ENCODE results near the gene RMDN3.

The RMDN3 gene

GRCh38 chr15:40722934-40723333 lies 32.1 kb downstream of the RMDN3 start:
- Histone ChIP-seq H3K4me1 (no peaks in the 10 kb centered on the region), H3K27me3 (no peaks in the 10 kb centered on the region), H3K27ac (no peak overlapping the region), H3K36me3 (no peaks in the 10 kb centered on the region), H3K9me3 (no peaks in the 10 kb centered on the region), H3K4me3 (no peak overlapping the region)
- TF ChIP-seq, protein P1, sequence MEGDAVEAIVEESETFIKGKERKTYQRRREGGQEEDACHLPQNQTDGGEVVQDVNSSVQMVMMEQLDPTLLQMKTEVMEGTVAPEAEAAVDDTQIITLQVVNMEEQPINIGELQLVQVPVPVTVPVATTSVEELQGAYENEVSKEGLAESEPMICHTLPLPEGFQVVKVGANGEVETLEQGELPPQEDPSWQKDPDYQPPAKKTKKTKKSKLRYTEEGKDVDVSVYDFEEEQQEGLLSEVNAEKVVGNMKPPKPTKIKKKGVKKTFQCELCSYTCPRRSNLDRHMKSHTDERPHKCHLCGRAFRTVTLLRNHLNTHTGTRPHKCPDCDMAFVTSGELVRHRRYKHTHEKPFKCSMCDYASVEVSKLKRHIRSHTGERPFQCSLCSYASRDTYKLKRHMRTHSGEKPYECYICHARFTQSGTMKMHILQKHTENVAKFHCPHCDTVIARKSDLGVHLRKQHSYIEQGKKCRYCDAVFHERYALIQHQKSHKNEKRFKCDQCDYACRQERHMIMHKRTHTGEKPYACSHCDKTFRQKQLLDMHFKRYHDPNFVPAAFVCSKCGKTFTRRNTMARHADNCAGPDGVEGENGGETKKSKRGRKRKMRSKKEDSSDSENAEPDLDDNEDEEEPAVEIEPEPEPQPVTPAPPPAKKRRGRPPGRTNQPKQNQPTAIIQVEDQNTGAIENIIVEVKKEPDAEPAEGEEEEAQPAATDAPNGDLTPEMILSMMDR (IDR thresholded peaks at IDR 0.05): no peak
- no peak for DNase-seq
- intact Hi-C loops (cut with DNase I; ENCODE audit: low total_unique reads): no loop called here

- H3K4me3 ChIP-seq: no peak overlapping the region
- no peaks in the 10 kb centered on the region for H3K9me3 ChIP-seq
- no peaks in the 10 kb centered on the region for H3K27me3 ChIP-seq
- H3K27ac ChIP-seq: no peak overlapping the region
- H3K36me3 ChIP-seq: no peaks in the 10 kb centered on the region
- H3K4me1 ChIP-seq: no peaks in the 10 kb centered on the region
- intact Hi-C loops (cut with DNase I; ENCODE audit: low total_unique reads): no loop called here
- DNase-seq: no peak
- TF ChIP-seq, protein P1 (IDR thresholded peaks at IDR 0.05): no peak
Observed at GRCh38 chr15:40722354-40722753, 32.7 kb downstream of the RMDN3 start.

DNA sequence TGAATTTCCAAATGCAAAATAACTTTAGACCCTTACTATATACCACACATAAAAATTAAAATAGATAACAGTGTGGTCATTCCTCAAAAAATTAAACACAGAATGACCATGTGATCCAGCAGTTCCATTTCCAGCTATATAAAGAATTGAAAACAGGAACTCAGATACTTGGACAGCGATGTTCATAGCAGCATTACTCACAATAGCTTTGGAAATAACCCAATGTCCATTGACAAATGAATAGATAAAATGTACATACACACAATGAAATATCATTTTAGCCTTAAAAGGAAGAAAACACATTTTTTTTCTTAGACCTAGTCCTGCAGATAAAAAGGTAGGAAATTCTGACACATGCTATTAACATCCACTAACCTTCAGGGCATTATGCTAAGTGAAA lies 33.4 kb downstream of the RMDN3 start:
- intact Hi-C loops (cut with DNase I; ENCODE audit: low total_unique reads): no loop called here
- Histone ChIP-seq H3K27me3 (no peaks in the 10 kb centered on the region), H3K4me1 (no peaks in the 10 kb centered on the region), H3K36me3 (no peaks in the 10 kb centered on the region), H3K27ac (no peak overlapping the region), H3K9me3 (no peaks in the 10 kb centered on the region), H3K4me3 (no peak overlapping the region)
- DNase-seq: no peak
- TF ChIP-seq, protein P1 (IDR thresholded peaks at IDR 0.05): no peak

DNA sequence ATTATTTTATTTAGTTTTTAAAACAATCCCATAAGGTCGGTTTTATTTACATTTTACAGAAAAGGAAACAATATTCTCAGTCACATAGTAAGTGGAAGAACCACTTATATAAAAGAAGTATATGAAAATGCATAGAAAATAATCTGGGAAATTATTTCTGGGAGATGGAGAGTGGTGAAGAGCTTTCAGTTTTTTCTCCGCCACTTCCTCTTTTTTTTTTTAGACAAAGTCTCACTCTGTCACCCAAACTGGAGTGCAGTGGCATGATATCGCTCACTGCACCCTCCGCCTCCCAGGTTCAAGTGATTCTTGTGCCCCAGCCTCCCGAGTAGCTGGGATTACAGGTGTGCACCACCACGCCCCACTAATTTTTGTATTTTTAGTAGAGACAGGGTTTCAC lies 38.9 kb downstream of the RMDN3 start:
- Histone ChIP-seq H3K36me3 (no peaks in the 10 kb centered on the region), H3K4me1 (no peaks in the 10 kb centered on the region), H3K4me3 (no peak overlapping the region), H3K27me3 (no peaks in the 10 kb centered on the region), H3K9me3 (no peaks in the 10 kb centered on the region), H3K27ac (no peak overlapping the region)
- TF ChIP-seq, protein P1 (IDR thresholded peaks at IDR 0.05): no peak
- no peak for DNase-seq
- intact Hi-C loops (cut with DNase I; ENCODE audit: low total_unique reads): no loop called here

- DNase-seq: no peak
- intact Hi-C loops (cut with DNase I; ENCODE audit: low total_unique reads): no loop called here
- Histone ChIP-seq H3K27ac (no peak overlapping the region), H3K4me1 (no peaks in the 10 kb centered on the region), H3K27me3 (no peaks in the 10 kb centered on the region), H3K9me3 (no peaks in the 10 kb centered on the region), H3K36me3 (no peaks in the 10 kb centered on the region), H3K4me3 (no peak overlapping the region)
- TF ChIP-seq, protein P1 (IDR thresholded peaks at IDR 0.05): no peak
Observed at GRCh38 chr15:40714144-40714543, 40.9 kb downstream of the RMDN3 start.

DNA sequence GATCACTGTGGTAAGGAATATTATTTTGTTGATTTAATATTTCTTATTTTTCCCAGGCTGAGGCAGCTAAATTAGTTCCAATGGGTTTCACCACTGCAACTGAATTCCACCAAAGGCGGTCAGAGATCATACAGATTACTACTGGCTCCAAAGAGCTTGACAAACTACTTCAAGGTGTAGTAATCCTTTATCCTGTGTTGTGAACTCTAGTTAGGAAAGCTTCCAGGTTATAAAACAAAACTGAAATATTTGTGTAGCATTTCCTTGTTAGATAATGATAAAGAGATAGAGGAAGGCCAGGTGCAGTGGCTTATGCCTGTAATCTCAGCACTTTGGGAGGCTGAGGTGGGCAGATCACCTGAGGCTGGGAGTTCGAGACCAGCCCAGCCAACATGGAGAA lies 48.9 kb downstream of the RMDN3 start:
- Histone ChIP-seq H3K4me1 (no peaks in the 10 kb centered on the region), H3K27me3 (no peaks in the 10 kb centered on the region), H3K9me3 (no peaks in the 10 kb centered on the region), H3K27ac (no peak overlapping the region), H3K36me3 (no peaks in the 10 kb centered on the region), H3K4me3 (no peak overlapping the region)
- TF ChIP-seq, protein P1 (IDR thresholded peaks at IDR 0.05): no peak
- no peak for DNase-seq
- intact Hi-C loops (cut with DNase I; ENCODE audit: low total_unique reads): no loop called here
